Measurements from ENCODE around the gene CUBN. TPM values are rescaled to one million over a fixed set of nuclear protein-coding genes. Genes with fewer than 3 reads are reported as not detected.
A peak's percentile ranks its signal among the peaks of the same experiment; 100 is the strongest.

CUBN gene
- total RNA-seq, 4 donors from 2014 or later = 0.27 to 3.6 (median 0.96) TPM

- intact Hi-C loops (cut with DNase I; ENCODE audit: low total_unique reads) = no loop called here
- in situ Hi-C loops (cut with MboI; ENCODE audit: low sequenced_read_pairs in 4 of 4) = no loop called here
These were observed 105.2 kb downstream of the CUBN start for GRCh38 chr10:17024461-17024860.

GRCh38 chr10:17023386-17024298 is 106.0 kb downstream of the CUBN start:
- peaks cover 0 to 5% of the 10 kb centered on the region in 2 donors for H3K4me1 ChIP-seq
- H3K36me3 ChIP-seq = no peaks in the 10 kb centered on the region
- H3K27ac ChIP-seq = peak overlapping the region; percentile 45 to 56 (median 46)
- in situ Hi-C loops (cut with MboI; ENCODE audit: low sequenced_read_pairs in 4 of 4) = no loop called here
- H3K4me3 ChIP-seq = no peak overlapping the region
- no peaks in the 10 kb centered on the region for H3K27me3 ChIP-seq
- peak in 1 of 2 donors; percentile 51 for DNase-seq
- no peak for TF ChIP-seq CTCF (IDR thresholded peaks at IDR 0.05 in 4 of 5, conservative IDR thresholded peaks at IDR 0.05 in 1 of 5)
- TF ChIP-seq POLR2A (IDR thresholded peaks at IDR 0.05) = peak in 1 of 2 donors; percentile 28
- H3K9me3 ChIP-seq = no peaks in the 10 kb centered on the region
- peak; percentile 85 to 90 for ATAC-seq
- intact Hi-C loops (cut with DNase I; ENCODE audit: low total_unique reads) = no loop called here

More at GRCh38 chr10:17024461-17024860, 105.2 kb downstream of the CUBN start:
- ATAC-seq (no peak), DNase-seq (no peak)
- H3K4me3 ChIP-seq = no peak overlapping the region
- no peaks in the 10 kb centered on the region for H3K9me3 ChIP-seq
- H3K4me1 ChIP-seq = peaks cover 7 to 13% of the 10 kb centered on the region in 2 donors
- H3K27me3 ChIP-seq = no peaks in the 10 kb centered on the region
- no peak overlapping the region for H3K27ac ChIP-seq
- TF ChIP-seq CTCF (IDR thresholded peaks at IDR 0.05 in 4 of 5, conservative IDR thresholded peaks at IDR 0.05 in 1 of 5) (no peak), POLR2A (IDR thresholded peaks at IDR 0.05) (no peak)
- H3K36me3 ChIP-seq = no peaks in the 10 kb centered on the region

- ATAC-seq = peak in 1 of 2 donors; percentile 63
- no peaks in the 10 kb centered on the region for H3K27me3 ChIP-seq
- H3K27ac ChIP-seq = peak overlapping the region; percentile 4 to 56 (median 46)
- in situ Hi-C loops (cut with MboI; ENCODE audit: low sequenced_read_pairs in 4 of 4) = no loop called here
- H3K4me1 ChIP-seq = peaks cover 0 to 5% of the 10 kb centered on the region in 2 donors
- no peaks in the 10 kb centered on the region for H3K9me3 ChIP-seq
- intact Hi-C loops (cut with DNase I; ENCODE audit: low total_unique reads) = no loop called here
- no peak for DNase-seq
- H3K4me3 ChIP-seq = no peak overlapping the region
- TF ChIP-seq POLR2A (IDR thresholded peaks at IDR 0.05) (no peak), CTCF (IDR thresholded peaks at IDR 0.05 in 4 of 5, conservative IDR thresholded peaks at IDR 0.05 in 1 of 5) (no peak)
- H3K36me3 ChIP-seq = no peaks in the 10 kb centered on the region
These were observed 106.7 kb downstream of the CUBN start for GRCh38 chr10:17022896-17023295.

- intact Hi-C loops (cut with DNase I; ENCODE audit: low total_unique reads) = no loop called here
- Histone ChIP-seq H3K4me1 (peaks cover 0 to 5% of the 10 kb centered on the region in 2 donors), H3K27me3 (no peaks in the 10 kb centered on the region), H3K27ac (peak overlapping the region in 1 of 4 donors; percentile 20), H3K4me3 (no peak overlapping the region), H3K36me3 (no peaks in the 10 kb centered on the region), H3K9me3 (no peaks in the 10 kb centered on the region)
- ATAC-seq = no peak
- no peak for TF ChIP-seq POLR2A (IDR thresholded peaks at IDR 0.05)
- DNase-seq = no peak
- in situ Hi-C loops (cut with MboI; ENCODE audit: low sequenced_read_pairs in 4 of 4) = no loop called here
These were observed 107.2 kb downstream of the CUBN start for GRCh38 chr10:17022466-17022825.

- H3K27ac ChIP-seq = no peak overlapping the region
These were observed 107.8 kb downstream of the CUBN start for GRCh38 chr10:17021656-17022465.

More at GRCh38 chr10:17021656-17022465, 107.8 kb downstream of the CUBN start:
- DNase-seq = no peak
- Histone ChIP-seq H3K27me3 (no peaks in the 10 kb centered on the region), H3K4me1 (peaks cover 0 to 5% of the 10 kb centered on the region in 2 donors), H3K36me3 (no peaks in the 10 kb centered on the region), H3K9me3 (no peaks in the 10 kb centered on the region), H3K4me3 (no peak overlapping the region)
- no peak for ATAC-seq
- intact Hi-C loops (cut with DNase I; ENCODE audit: low total_unique reads) (no loop called here), in situ Hi-C loops (cut with MboI; ENCODE audit: low sequenced_read_pairs in 4 of 4) (no loop called here)
- no peak for TF ChIP-seq POLR2A (IDR thresholded peaks at IDR 0.05)
- no peak for TF ChIP-seq CTCF (IDR thresholded peaks at IDR 0.05 in 4 of 5, conservative IDR thresholded peaks at IDR 0.05 in 1 of 5)

Measured in gastrocnemius medialis (tissue), 4 donors.